ENCODE results near the gene SKA1. TPM values are rescaled to one million over a fixed set of nuclear protein-coding genes. Genes with fewer than 3 reads are reported as not detected.

Gene SKA1
- total RNA-seq, 1 experiment from 2014 or later = 20.6 TPM

DNA sequence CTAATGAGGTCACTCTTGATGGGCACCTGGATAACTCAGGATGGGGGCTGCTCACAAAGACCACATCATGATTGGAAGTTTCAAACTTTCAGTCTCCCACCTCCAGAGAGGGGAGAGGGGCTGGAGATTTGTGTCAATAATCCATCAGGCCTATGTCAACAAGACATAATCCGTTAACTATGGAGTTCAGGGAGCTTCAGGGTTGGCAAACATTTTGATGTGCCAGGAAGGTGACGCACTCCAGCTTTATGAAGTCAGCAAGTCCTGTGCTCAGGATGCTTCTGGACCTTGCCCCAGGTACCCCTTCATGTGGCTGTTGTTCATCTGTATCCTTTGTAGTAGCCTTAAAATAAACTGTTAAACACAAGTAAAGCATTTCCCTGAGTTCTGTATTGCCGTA lies 19.0 kb downstream of the SKA1 start:
- peaks cover 7% of the 10 kb centered on the region for H3K27me3 Mint-ChIP-seq (ENCODE audit: low read depth)
- Histone ChIP-seq H2BK12ac (ENCODE audit: insufficient read length, low read depth, low read length) (no peak overlapping the region), H4K8ac (replicated peaks; ENCODE audit: insufficient read length, low read depth, low read length) (no peak overlapping the region), H4K91ac (ENCODE audit: insufficient read length, low read depth, low read length) (no peak overlapping the region), H3K4ac (ENCODE audit: low read depth, low read length) (no peak overlapping the region), H3K79me2 (ENCODE audit: insufficient read depth, low read length) (no peaks in the 10 kb centered on the region), H3K14ac (ENCODE audit: insufficient read depth, low read length) (no peak overlapping the region), H3K56ac (ENCODE audit: insufficient read length, low read depth, low read length) (no peak overlapping the region), H2BK15ac (ENCODE audit: low read depth, low read length) (no peak overlapping the region), H2AK5ac (ENCODE audit: insufficient read length, low read length) (no peak overlapping the region), H3K18ac (ENCODE audit: insufficient read length, low read depth, low read length) (no peak overlapping the region), H3K9me3 (ENCODE audit: control insufficient read depth, low read depth, low read length) (no peaks in the 10 kb centered on the region), H3K23me2 (ENCODE audit: insufficient read length, low read depth, low read length, poor library complexity, severe bottlenecking) (no peaks in the 10 kb centered on the region), H3K79me1 (ENCODE audit: insufficient read depth, low read depth, low read length, poor library complexity, severe bottlenecking) (no peaks in the 10 kb centered on the region), H3K27ac (ENCODE audit: insufficient read length, low read depth, low read length) (no peak overlapping the region), H3K23ac (ENCODE audit: insufficient read length, low read depth, low read length) (no peak overlapping the region), H3K9ac (ENCODE audit: extremely low read depth, insufficient read length, low read length) (no peak overlapping the region), H2AFZ (ENCODE audit: low read length) (no peak overlapping the region), H4K5ac (ENCODE audit: insufficient read length, low read depth, low read length) (no peak overlapping the region), H3K4me2 (ENCODE audit: insufficient read depth, insufficient read length, low read length) (no peak overlapping the region), H2BK120ac (ENCODE audit: low read depth, low read length, poor library complexity, severe bottlenecking) (no peak overlapping the region), H2BK5ac (ENCODE audit: insufficient read length, low read length) (no peak overlapping the region), H3K27me3 (ENCODE audit: insufficient read depth, low read length) (no peaks in the 10 kb centered on the region), H3T11ph (ENCODE audit: low read length) (no peak overlapping the region), H2BK20ac (ENCODE audit: low read depth, low read length, poor library complexity, severe bottlenecking) (no peak overlapping the region), H3K4me1 (ENCODE audit: insufficient read depth, low read length) (peaks cover under 1% of the 10 kb centered on the region; the same call in 1 of the 2 replicates), H4K20me1 (ENCODE audit: control insufficient read depth, insufficient read depth, insufficient read length) (no peaks in the 10 kb centered on the region)
- peaks cover 17 to 24% (median 22%) of the 10 kb centered on the region in 3 experiments; a peak in 6 of 7 replicates for H3K36me3 Mint-ChIP-seq (ENCODE audit: insufficient read depth in 1 of 3, low read depth in 3 of 3)
- no CpG with 5 or more reads among the region's 3 CpGs for WGBS (ENCODE audit: extremely low coverage, insufficient read length, low lambda C conversion rate)
- H3K27ac Mint-ChIP-seq = no peak overlapping the region
- H3K4me3 Mint-ChIP-seq = no peak overlapping the region
- no peak for DNase-seq
- TF ChIP-seq, protein P1, sequence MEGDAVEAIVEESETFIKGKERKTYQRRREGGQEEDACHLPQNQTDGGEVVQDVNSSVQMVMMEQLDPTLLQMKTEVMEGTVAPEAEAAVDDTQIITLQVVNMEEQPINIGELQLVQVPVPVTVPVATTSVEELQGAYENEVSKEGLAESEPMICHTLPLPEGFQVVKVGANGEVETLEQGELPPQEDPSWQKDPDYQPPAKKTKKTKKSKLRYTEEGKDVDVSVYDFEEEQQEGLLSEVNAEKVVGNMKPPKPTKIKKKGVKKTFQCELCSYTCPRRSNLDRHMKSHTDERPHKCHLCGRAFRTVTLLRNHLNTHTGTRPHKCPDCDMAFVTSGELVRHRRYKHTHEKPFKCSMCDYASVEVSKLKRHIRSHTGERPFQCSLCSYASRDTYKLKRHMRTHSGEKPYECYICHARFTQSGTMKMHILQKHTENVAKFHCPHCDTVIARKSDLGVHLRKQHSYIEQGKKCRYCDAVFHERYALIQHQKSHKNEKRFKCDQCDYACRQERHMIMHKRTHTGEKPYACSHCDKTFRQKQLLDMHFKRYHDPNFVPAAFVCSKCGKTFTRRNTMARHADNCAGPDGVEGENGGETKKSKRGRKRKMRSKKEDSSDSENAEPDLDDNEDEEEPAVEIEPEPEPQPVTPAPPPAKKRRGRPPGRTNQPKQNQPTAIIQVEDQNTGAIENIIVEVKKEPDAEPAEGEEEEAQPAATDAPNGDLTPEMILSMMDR (conservative IDR thresholded peaks at IDR 0.05) = no peak
- peaks cover 18 to 19% of the 10 kb centered on the region in 2 experiments for H3K4me1 Mint-ChIP-seq
- H3K9me3 Mint-ChIP-seq = no peaks in the 10 kb centered on the region; a peak in 1 of 5 replicates
